ENCODE measurements around the gene ITGB5.

DNA sequence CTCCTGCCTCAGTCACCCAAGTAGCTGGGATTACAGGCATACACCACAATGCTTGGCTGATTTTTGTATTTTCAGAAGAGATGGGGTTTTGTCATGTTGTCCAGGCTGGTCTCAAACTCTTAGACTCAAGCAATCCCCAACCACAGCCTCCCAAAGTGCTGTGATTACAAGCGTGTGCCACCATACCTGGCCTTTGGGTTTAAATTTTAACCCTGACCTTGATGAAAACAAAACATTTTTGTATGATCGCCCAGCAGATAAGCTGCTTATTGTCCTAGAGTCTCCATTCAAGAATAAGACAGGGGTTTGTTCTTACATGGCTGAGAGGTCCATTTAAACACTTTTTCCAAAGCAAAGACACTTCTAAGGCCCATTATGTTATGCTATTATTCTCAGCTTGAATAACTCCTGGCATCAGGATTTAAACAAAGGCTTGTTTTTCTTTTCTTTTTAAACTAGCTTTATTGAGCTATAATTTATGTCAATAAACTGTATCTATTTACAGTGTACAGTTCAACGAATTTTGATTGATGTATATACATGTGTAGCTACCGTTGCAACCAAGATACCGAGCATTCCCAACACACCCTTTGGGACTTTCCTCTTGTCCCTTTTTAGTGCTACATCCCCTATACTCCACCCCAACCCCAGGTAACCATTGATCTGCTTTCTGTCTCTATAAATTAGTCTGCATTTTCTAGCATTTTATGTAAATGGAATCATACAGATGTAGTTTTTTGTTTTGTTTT, 48.8 kb upstream of the ITGB5 start:
- TF ChIP-seq CTCF (conservative IDR thresholded peaks at IDR 0.05; ENCODE audit: low read length) (no peak), EZH2phosphoT487 (IDR thresholded peaks at IDR 0.05; ENCODE audit: borderline replicate concordance, low read depth, low read length) (no peak)
